CD4-positive, alpha-beta T cell treated with Interferon alpha-2 for 1 hour (primary cell): ENCODE results near the gene ANAPC5.
"Not testable (repeated sequence)": the region's sequence is repeated elsewhere in the genome, so short reads cannot be mapped to it uniquely, and the experiment has no call there.

Experiments
- DNase-seq, 2 donors: peaks; one replicate each; pipeline ENCODE4 v3.0.0-alpha.2; 2020 to 2022

ANAPC5 gene

GRCh38 chr12:121283841-121284240, 68.4 kb downstream of the ANAPC5 start:
- no peak for DNase-seq

- DNase-seq: no peak
These were observed 68.8 kb downstream of the ANAPC5 start for GRCh38 chr12:121283388-121283787.

- DNase-seq: not testable (repeated sequence)
These were observed 69.3 kb downstream of the ANAPC5 start for GRCh38 chr12:121282910-121283309.

GRCh38 chr12:121282072-121282742, 70.0 kb downstream of the ANAPC5 start:
- no peak for DNase-seq

DNA sequence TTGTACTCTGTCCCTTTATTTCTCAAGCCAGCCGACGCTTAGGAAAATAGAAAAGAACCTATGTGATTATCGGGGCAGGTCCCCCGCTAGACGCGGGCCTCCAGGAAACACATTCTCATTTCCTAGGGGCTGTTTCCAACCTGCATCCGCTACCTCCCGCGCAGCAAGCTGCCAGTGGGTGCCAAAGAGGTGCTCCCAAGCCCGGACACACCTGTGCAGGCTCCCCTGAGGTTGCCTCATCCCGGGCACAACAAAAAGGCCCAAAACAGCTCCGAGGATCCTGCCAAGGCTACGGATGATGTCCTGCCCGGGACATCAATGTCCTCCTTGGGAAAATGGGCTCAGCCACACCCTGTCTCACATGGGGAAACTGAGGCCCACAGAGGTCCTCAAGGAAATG, 71.1 kb downstream of the ANAPC5 start:
- DNase-seq: not testable (repeated sequence)

GRCh38 chr12:121280531-121280930, 71.7 kb downstream of the ANAPC5 start:
- not testable (repeated sequence) for DNase-seq

DNA sequence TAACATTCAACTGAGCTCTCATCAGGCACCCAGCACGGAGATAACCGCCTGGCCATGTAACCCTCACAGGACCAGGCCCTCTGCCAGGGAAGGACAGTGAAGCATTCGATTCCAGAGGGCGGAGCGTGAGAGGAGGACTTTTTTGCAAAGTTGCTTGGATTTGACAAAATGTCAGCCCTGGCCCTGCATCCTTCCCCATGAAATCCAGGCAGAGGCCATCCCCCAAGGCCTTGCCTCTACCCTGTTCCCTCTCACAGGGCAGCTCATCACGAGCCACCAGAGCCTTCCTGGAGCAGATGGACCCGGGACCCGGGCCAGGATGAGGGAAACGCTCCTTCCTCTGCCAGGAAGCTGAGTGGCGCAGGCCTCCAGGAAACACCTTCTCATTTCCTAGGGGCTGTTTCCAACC, 72.7 kb downstream of the ANAPC5 start:
- no peak for DNase-seq

DNA sequence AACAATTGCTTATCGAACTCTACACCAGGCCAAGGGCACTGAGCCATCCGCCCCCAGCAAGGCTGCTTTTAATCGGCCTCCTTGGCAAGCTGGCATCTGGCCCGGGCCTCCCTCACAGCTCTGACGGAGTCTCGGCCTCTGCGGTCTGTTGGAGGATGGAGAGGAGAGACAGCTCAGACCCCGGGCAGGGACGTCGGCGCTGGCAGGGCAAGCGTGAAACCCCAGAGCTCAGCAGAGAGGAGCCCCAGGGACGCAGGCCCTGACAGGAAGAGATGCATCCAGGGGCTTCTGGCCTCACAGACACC, 73.2 kb downstream of the ANAPC5 start:
- no peak for DNase-seq

DNA sequence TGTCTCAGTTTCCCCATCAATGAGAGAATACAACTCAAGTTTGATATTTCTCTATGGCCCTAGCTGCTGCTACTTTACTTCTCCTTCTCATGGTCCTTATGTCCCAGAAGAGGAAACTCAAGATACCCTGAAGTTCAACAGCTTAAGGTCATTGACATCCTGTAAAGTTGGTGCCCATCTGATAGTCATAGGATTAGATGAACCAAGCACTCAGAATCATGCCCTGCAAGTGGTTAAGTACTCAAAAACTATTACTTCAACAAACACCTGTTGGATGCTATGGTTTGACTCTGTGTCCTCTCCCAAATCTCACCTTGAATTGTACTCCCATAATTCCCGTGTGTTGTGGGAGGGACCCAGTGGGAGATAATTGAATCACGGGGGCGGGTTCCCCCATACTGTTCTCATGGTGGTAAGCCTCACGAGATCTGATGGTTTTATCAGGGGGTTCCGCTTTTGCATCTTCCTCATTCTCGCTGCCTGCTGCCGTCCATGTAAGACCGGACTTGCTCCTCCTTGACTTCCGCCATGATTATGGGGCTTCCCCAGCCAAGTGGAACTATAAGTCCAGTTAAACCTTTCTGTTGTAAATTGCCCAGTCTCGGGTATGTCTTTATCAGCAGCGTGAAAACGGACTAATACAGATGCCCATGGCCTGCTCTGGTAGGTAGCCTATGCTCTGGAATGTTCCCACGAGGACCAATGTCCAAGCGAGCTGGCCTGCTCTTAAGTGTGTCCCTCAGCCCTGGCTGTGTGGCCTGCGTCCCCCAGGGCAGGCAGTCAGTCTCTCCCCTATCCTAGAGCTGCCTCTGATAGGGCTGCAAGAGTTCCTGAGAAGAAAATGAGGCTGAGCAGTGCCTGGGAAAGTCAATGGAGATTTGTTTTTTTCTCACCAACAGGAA, 73.8 kb downstream of the ANAPC5 start:
- peak in 1 of 2 donors; percentile 64 for DNase-seq

- no peak for DNase-seq
These were observed 74.8 kb downstream of the ANAPC5 start for GRCh38 chr12:121277374-121277759.

GRCh38 chr12:121274036-121274763, 78.0 kb downstream of the ANAPC5 start:
- DNase-seq: no peak

DNA sequence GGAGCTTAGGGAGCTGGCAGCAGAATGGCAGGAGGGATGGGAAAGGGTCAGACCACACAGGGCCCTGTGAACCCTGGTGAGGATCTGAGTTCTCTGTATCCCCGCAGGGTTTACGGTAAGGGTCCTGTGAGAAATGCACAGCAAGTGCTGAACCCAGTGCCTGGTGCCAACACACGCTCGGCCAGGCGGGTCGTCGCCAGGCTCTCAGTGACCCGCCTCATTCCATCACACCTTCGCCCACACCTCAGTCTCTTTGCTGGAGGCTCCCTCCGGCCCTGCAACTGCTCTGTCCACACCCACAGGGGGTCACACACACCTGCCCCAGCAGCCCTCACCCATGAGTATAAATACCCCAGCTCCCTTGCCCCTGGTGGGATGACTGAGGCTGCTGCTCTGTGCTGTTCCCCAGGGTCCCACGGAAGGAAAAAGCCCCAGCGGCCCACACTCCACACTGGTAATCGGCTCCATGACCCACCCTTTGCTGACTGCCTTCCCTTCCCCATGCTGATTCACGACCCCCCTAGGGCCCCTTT, 78.8 kb downstream of the ANAPC5 start:
- no peak for DNase-seq

DNA sequence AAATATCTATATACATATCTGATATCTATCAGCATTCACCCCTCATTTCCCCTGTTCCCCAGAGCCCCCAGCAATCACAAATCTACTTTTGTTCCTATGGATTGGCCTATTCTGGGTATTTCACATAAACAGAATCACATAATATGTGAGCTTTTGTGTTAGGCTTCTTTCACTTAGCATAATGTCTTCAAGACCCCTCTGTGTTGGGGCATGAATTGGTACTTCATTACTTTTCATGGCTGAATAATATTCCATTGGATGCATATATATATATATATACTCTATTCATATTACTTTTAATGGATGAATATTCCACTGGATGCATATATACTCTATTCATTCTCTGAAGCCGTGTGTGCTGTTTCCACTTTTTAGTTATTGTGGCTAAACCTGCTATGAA, 84.4 kb downstream of the ANAPC5 start:
- no peak for DNase-seq

DNA sequence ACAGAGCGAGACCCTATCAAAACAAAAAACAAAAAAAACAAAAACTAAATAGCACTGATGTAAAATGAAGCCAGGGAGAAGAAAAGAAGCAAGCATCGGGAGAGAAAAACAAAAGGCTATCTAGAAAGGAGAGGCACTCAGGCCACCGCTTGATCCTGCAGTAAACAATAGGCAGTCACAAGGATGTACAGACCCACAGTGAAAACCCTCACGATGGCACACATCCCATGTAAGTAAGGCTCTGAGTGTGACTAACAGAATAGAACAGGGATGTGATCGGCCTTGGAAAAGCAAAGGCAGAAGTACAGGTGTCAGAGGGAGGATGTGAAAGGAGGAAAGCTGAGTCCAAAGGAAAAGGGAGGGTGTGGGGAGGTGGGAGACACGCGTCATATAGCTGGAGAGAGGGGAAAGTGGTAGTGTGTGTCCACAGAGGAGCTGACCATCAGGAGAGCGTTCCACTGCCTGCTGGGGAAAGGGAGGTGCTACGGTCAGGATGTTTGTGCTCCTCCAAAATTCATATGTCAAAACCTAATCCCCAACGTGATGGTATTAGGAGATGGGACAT, 87.2 kb downstream of the ANAPC5 start:
- DNase-seq: no peak

GRCh38 chr12:121264135-121264534, 88.1 kb downstream of the ANAPC5 start:
- no peak for DNase-seq

DNA sequence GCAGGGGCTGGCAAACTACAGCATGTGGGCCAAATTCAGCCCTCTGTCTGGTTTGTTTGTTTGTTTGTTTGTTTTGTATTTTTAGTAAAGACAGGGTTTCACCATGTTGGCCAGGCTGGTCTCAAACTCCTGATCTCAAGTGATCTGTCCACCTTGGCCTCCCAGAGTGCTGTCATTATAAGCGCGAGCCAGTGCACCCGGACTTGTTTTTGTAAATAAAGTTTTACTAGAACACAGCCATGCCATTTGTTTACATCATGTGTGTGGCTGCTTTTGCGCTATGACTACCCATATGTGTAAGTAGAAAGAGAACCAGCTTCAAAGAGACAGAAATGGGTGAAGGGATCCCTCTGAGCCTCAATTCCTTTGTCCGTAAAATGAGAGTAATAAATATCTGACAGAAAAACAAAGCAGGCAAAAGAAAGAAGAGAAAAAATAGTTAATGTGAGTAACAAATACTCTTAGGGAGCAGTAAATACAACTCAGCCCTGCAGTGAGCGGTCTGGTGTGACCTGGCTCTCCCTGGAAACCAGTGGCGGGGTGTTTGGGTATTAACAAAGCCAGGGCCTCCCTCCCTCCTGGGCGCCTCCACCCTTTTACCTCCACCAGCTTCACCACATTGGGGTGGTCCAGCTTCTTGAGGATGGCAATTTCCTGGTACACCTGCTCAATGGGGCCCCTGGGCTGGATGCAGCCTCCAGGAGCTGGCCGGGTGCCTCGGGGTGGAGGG, 88.8 kb downstream of the ANAPC5 start:
- DNase-seq: no peak

- DNase-seq: no peak
These were observed 90.8 kb downstream of the ANAPC5 start for GRCh38 chr12:121261398-121261797.

- DNase-seq: no peak
These were observed 92.1 kb downstream of the ANAPC5 start for GRCh38 chr12:121260091-121260490.

GRCh38 chr12:121259074-121259473, 93.1 kb downstream of the ANAPC5 start:
- DNase-seq: no peak
